Activated naive CD4-positive, alpha-beta T cell treated with anti-CD3 and anti-CD28 coated beads, Interleukin-2, amount 10 ng/mL, durations not matched to agents 7 days and 5 days (primary cell): ENCODE data around the gene TYSND1.
"Not testable (repeated sequence)": the region's sequence is repeated elsewhere in the genome, so short reads cannot be mapped to it uniquely, and the experiment has no call there.

Source experiments
- CTCF ChIA-PET: fragments of 350-600 bp; sonication (Branson Sonifier 250); formaldehyde crosslinking; loops from one replicate; lab custom pipeline; 2021; ENCODE audit warnings: antibody characterized with exemption; lab: Charles Lee
- DNase-seq: peaks from one replicate; pipeline ENCODE4 v3.0.0-alpha.2; 2020
- H3K27ac Mint-ChIP-seq: one replicate; pipeline ENCODE4 v1.8.0; 2021; ENCODE audit warnings: mild to moderate bottlenecking, moderate library complexity, mixed read lengths
- H3K27me3 Mint-ChIP-seq: one replicate; pipeline ENCODE4 v1.8.0; 2021; ENCODE audit warnings: mild to moderate bottlenecking, mixed read lengths
- H3K36me3 Mint-ChIP-seq: one replicate; pipeline ENCODE4 v1.8.0; 2021; ENCODE audit warnings: mixed read lengths
- H3K4me1 Mint-ChIP-seq: one replicate; pipeline ENCODE4 v1.8.0; 2021; ENCODE audit warnings: mixed read lengths
- H3K4me3 Mint-ChIP-seq: one replicate; pipeline ENCODE4 v1.8.0; 2021; ENCODE audit warnings: mild to moderate bottlenecking, moderate library complexity, mixed read lengths
- H3K9me3 Mint-ChIP-seq: one replicate; pipeline ENCODE4 v1.8.0; 2021; ENCODE audit warnings: mixed read lengths

TYSND1 gene

GRCh38 chr10:70146489-70147258, at the start of gene TYSND1:
TSS of gene TYSND1 (minus strand) at chr10:70146700. CDS start at chr10:70146586, 114 bp downstream.
- peak; percentile 97 for DNase-seq
- H3K36me3 Mint-ChIP-seq: peaks cover 23% of the 10 kb centered on the region
- CTCF ChIA-PET: interaction anchor here (0.7 to 5.3 kb wide), 37 partner anchors 10 to 350 kb away, joined by 3 to 51 read pairs (median 4); partner anchors contain the start of gene SAR1A
- H3K27ac Mint-ChIP-seq: peak within 1 kb of the TSS; percentile 93
- H3K4me1 Mint-ChIP-seq: peaks cover 25% of the 10 kb centered on the region
- H3K27me3 Mint-ChIP-seq: no peaks in the 10 kb centered on the region
- no peaks in the 10 kb centered on the region for H3K9me3 Mint-ChIP-seq
- peak within 1 kb of the TSS; percentile 80 for H3K4me3 Mint-ChIP-seq

- DNase-seq: no peak
- Mint-ChIP-seq H3K27me3 (no peaks in the 10 kb centered on the region), H3K27ac (no peak overlapping the region), H3K9me3 (no peaks in the 10 kb centered on the region), H3K36me3 (peaks cover 11% of the 10 kb centered on the region), H3K4me3 (no peak overlapping the region), H3K4me1 (peaks cover 13% of the 10 kb centered on the region)
- CTCF ChIA-PET: interaction anchor here (1.8 kb wide), 1 partner anchor 11 kb away, joined by 4 read pairs; no protein-coding TSS in a partner anchor
Observed at GRCh38 chr10:70193391-70193844, 46.9 kb upstream of the TYSND1 start.

DNA sequence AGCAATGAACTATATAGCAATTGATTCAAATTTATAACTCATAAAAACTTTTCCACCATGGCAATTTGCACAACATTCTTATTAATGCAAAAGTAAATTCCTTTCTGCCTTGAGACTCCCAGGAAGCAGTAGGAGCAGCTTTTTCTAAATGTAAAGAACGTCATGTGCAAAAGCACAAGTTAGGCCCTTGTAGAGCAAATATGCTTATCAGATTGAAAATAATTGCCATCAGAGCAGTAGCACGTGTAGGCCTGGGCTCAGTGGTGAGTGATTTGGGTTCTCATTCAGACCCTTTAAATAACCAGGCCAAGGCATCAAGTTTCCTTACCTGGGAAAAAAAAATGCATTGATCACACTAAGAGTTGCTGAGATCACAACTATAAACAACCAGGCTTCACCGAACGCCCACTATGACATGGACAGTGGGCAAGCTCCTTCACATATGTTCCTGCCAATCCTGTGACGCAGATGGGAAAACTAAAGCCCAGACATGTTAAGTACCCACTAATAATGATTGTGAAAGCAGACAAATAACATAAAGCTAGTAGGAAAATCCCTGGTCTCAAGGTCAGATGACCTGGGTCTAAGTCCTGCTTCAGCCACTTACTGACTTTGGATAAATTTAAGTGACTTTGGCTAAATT, 45.9 kb upstream of the TYSND1 start:
- no peaks in the 10 kb centered on the region for H3K27me3 Mint-ChIP-seq
- H3K4me1 Mint-ChIP-seq: peaks cover 5% of the 10 kb centered on the region
- H3K36me3 Mint-ChIP-seq: peaks cover 5% of the 10 kb centered on the region
- no peak overlapping the region for H3K27ac Mint-ChIP-seq
- DNase-seq: no peak
- CTCF ChIA-PET: interaction anchor here (0.9 to 1.8 kb wide), 2 partner anchors 12 to 76 kb away, joined by 3 to 4 read pairs; no protein-coding TSS in a partner anchor
- no peaks in the 10 kb centered on the region for H3K9me3 Mint-ChIP-seq
- H3K4me3 Mint-ChIP-seq: no peak overlapping the region

DNA sequence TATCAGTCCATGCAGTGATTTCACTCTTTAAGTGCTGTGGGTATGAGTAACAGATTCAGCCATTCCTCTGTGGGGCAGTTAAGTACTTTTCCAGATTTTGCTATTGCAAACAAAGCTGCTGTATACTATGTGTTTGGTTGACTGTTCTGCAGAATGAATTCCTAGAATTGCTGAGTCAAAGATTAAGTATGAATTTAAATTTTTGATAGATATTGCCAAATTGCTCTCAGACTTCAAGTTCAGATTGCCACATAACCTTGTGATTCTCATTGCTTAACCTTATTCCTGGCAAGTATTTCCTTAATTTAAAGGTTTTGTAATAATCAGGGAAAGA, 45.4 kb upstream of the TYSND1 start:
- DNase-seq: no peak
- Mint-ChIP-seq H3K27ac (no peak overlapping the region), H3K36me3 (no peaks in the 10 kb centered on the region), H3K4me1 (peaks cover under 1% of the 10 kb centered on the region), H3K27me3 (no peaks in the 10 kb centered on the region), H3K9me3 (no peaks in the 10 kb centered on the region), H3K4me3 (no peak overlapping the region)
- CTCF ChIA-PET: interaction anchor here (0.9 to 1.8 kb wide), 2 partner anchors 12 to 76 kb away, joined by 3 to 4 read pairs; no protein-coding TSS in a partner anchor

DNA sequence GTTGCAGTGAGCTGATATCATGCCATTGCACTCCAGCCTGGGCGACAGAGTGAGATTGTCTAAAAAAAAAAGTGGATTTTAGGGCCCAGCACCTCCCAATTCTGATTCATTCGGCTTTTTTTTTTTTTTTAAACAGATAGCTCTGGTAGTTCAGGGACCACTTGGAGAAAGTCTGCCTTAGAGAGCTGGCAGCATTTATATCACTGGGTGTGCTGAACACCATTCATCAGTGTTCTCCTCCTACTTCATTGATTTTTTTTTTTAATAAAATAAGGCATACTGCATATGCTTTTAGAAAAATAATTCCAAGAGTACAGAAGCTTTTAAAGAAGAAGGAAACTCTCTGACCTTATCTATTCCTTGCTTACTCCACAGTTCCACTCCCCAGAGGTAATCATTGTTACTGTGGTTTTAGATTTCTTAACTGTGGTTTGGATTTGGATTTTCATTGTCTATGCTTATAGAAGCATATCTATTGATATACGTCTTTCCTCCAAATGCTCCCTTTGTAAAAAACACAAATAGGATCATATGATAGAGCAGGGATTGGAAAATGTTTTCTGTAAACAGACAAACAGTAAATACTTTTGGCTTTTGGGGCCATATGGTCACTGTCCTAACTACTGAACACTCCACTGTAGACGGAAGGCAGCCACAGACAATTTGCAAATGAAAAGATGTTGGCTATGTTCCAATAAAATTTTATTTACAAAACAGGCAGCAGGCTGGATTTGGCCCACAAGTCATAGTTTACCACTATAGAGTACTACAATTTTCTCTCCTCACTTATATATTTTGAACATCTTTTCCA, 44.9 kb upstream of the TYSND1 start:
- no peak overlapping the region for H3K4me3 Mint-ChIP-seq
- no peaks in the 10 kb centered on the region for H3K9me3 Mint-ChIP-seq
- CTCF ChIA-PET: interaction anchor here (0.9 to 1.6 kb wide), 3 partner anchors 8 to 75 kb away, joined by 4 to 5 read pairs (median 4); partner anchors contain the start of gene TYSND1
- no peak for DNase-seq
- no peak overlapping the region for H3K27ac Mint-ChIP-seq
- no peaks in the 10 kb centered on the region for H3K36me3 Mint-ChIP-seq
- H3K27me3 Mint-ChIP-seq: no peaks in the 10 kb centered on the region
- H3K4me1 Mint-ChIP-seq: no peaks in the 10 kb centered on the region

GRCh38 chr10:70190581-70190980, 44.1 kb upstream of the TYSND1 start:
- Mint-ChIP-seq H3K36me3 (no peaks in the 10 kb centered on the region), H3K27me3 (peaks cover 7% of the 10 kb centered on the region), H3K4me1 (peaks cover 3% of the 10 kb centered on the region), H3K4me3 (no peak overlapping the region), H3K27ac (no peak overlapping the region), H3K9me3 (no peaks in the 10 kb centered on the region)
- no peak for DNase-seq
- CTCF ChIA-PET: interaction anchor here (0.9 to 1.6 kb wide), 3 partner anchors 9 to 75 kb away, joined by 4 to 5 read pairs (median 4); partner anchors contain the start of gene TYSND1

- CTCF ChIA-PET: interaction anchor here (0.9 to 1.6 kb wide), 3 partner anchors 9 to 74 kb away, joined by 4 to 5 read pairs (median 4); partner anchors contain the start of gene TYSND1
- Mint-ChIP-seq H3K9me3 (no peaks in the 10 kb centered on the region), H3K4me3 (no peak overlapping the region), H3K36me3 (no peaks in the 10 kb centered on the region), H3K27ac (no peak overlapping the region), H3K27me3 (peaks cover 12% of the 10 kb centered on the region), H3K4me1 (peaks cover 3% of the 10 kb centered on the region)
- DNase-seq: no peak
Observed at GRCh38 chr10:70190102-70190501, 43.6 kb upstream of the TYSND1 start.

- Mint-ChIP-seq H3K36me3 (no peaks in the 10 kb centered on the region), H3K4me3 (no peak overlapping the region), H3K27me3 (peaks cover 23% of the 10 kb centered on the region), H3K27ac (no peak overlapping the region), H3K4me1 (peaks cover 3% of the 10 kb centered on the region), H3K9me3 (no peaks in the 10 kb centered on the region)
- CTCF ChIA-PET: no interaction called here
- no peak for DNase-seq
Observed at GRCh38 chr10:70188768-70189167, 42.3 kb upstream of the TYSND1 start.

DNA sequence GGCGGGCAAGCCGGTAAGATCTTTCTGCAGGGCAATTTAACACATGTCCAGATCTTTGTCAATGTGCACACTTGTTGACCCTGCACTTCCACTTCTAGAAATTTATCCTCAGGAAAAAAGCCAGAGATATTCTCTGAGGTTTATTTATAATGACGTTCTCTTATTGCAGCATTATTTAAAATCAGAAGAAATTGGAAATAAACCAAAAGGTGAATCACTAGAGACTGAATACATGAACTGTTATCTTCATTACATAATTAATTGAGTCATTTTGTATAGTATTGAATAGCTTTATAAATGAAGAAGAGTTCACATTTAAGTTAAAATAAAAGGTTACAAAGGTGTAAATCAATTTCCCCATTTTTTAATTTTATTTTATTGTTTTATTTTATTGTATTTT, 40.1 kb upstream of the TYSND1 start:
- no peak for DNase-seq
- Mint-ChIP-seq H3K27me3 (peaks cover 35% of the 10 kb centered on the region), H3K9me3 (no peaks in the 10 kb centered on the region), H3K4me3 (no peak overlapping the region), H3K36me3 (no peaks in the 10 kb centered on the region), H3K27ac (no peak overlapping the region), H3K4me1 (peaks cover 3% of the 10 kb centered on the region)
- CTCF ChIA-PET: no interaction called here

- H3K36me3 Mint-ChIP-seq: no peaks in the 10 kb centered on the region
- peaks cover 39% of the 10 kb centered on the region for H3K27me3 Mint-ChIP-seq
- no peak overlapping the region for H3K27ac Mint-ChIP-seq
- DNase-seq: no peak
- CTCF ChIA-PET: no interaction called here
- peaks cover 3% of the 10 kb centered on the region for H3K4me1 Mint-ChIP-seq
- H3K4me3 Mint-ChIP-seq: no peak overlapping the region
- H3K9me3 Mint-ChIP-seq: no peaks in the 10 kb centered on the region
Observed at GRCh38 chr10:70186090-70186489, 39.6 kb upstream of the TYSND1 start.

DNA sequence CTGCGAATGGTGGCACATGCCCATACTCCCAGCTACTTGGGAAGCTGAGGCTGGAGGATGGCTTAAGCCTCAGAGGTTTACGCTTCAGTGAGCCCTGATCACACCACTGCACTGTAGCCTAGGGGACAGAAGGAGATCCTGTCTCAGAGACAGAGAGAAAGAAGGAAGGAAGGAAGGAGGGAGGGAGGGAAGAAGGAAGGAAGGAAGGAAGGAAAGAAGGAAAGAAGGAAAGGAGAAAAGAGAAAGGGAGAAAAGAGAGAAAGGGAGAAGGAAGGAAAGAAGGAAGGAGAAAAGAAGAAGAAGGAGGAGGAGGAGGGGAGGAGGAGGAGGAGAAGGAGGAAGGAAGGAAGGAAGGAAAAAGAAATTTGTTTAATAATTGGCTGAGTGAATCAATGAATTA, 36.8 kb upstream of the TYSND1 start:
- no peak for DNase-seq
- no peaks in the 10 kb centered on the region for H3K9me3 Mint-ChIP-seq
- no peak overlapping the region for H3K27ac Mint-ChIP-seq
- no peak overlapping the region for H3K4me3 Mint-ChIP-seq
- CTCF ChIA-PET: no interaction called here
- H3K27me3 Mint-ChIP-seq: peaks cover 50% of the 10 kb centered on the region
- H3K36me3 Mint-ChIP-seq: no peaks in the 10 kb centered on the region
- peaks cover 3% of the 10 kb centered on the region for H3K4me1 Mint-ChIP-seq

DNA sequence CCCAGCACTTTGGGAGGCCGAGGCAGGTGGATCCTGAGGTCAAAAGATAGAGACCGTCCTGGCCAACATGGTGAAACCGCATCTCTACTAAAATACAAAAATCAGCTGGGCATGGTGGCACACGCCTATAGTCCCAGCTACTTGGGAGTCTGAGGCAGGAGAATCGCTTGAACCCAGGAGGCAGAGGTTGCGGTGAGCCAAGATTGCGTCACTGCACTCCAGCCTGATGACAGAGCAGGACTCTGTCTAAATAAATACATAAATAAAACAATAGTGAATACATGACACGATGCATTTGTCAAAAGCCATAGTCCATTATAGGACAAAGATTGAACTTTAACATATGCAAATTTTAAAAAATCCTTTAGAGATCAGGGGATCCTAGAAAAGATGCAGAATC, 32.7 kb upstream of the TYSND1 start:
- H3K4me3 Mint-ChIP-seq, H3K9me3 Mint-ChIP-seq, H3K36me3 Mint-ChIP-seq, DNase-seq, H3K27ac Mint-ChIP-seq, CTCF ChIA-PET: not testable (repeated sequence)
- peaks cover 10% of the 10 kb centered on the region for H3K4me1 Mint-ChIP-seq
- H3K27me3 Mint-ChIP-seq: peaks cover 37% of the 10 kb centered on the region

DNA sequence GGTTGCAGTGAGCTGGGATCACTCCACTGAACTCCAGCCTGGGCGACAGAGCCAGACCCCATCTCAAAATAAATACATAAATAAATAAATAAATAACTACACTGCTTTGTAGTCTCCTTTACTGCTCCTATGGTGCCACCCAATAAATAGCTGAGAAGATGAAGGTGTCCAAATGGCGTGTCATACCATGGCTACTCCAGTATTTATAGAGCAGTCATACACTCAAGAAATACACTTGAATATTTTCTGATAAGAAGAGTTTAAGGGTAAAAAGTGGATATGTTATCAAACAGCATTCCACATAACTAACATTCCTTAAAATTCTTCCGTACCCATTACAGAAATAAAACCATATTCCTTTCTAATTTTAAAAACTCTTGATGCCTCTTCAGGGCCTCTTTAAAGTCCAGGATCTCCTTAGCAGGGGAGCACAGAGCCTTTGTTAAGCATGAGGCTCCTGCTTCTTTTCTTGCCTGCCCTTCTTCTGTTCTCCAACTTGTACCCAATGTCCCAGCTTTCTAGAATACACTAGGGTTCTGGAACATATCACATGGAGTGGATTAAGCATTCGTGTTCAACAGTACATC, 31.7 kb upstream of the TYSND1 start:
- Mint-ChIP-seq H3K36me3 (no peaks in the 10 kb centered on the region), H3K27me3 (peaks cover 27% of the 10 kb centered on the region), H3K27ac (no peak overlapping the region), H3K9me3 (no peaks in the 10 kb centered on the region), H3K4me3 (no peak overlapping the region), H3K4me1 (peaks cover 17% of the 10 kb centered on the region)
- DNase-seq: no peak
- CTCF ChIA-PET: interaction anchor here (0.9 to 1.0 kb wide), 2 partner anchors 31 to 43 kb away, joined by 3 read pairs; partner anchors contain the start of gene TYSND1
